GM10266 (cell line): ENCODE results near the gene STK11.

Source experiments
- DNase-seq: peaks from one replicate; pipeline ENCODE4 v3.0.0; 2012; ENCODE audit errors: extremely low spot score
- TF ChIP-seq, protein P1 (sequence below): IDR thresholded peaks from 2 replicates; pipeline ENCODE4 v1.5.1; 2012; ENCODE audit warnings: mild to moderate bottlenecking, low read depth; ENCODE audit not compliant: control insufficient read depth, insufficient read depth; ENCODE audit errors: missing control alignments

Gene STK11

DNA sequence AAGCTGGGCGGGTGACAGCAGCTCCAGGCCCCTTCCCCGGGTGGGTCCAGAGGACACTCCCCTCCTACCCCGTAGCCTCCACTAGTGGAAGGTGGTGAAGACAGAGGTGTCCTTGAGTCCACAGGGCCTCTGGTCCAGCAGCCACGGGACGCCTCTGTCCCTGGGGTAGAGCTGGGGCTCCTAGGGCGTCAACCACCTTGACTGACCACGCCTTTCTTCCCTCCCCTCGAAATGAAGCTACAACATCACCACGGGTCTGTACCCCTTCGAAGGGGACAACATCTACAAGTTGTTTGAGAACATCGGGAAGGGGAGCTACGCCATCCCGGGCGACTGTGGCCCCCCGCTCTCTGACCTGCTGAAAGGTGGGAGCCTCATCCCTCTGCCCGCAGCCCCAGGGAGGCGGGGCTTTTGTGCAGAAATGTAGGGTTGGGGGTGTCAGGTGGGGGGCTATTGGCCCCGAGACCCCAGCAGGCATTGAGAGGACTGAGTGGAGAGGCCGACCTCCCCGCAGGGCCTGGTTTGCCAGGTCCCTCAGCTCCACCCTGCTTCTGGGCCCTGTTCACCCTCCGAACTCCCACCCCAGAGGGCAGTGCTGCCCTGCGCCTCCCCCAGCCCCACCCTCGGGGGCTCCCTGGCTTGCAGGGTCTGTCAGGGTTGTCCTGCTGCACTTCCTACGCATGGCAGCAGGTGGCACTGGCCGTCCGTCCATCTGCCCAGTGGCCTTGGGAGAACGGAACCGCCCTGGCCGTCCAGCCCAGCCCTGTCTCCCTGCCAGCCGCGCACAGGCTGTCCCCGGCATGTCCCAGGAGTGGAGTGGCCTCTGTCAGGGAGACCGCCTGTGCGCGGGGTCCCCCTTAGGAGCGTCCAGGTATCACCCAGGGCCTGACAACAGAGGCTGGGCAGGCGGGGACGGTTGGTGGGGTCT is 15.7 kb downstream of the STK11 start:
- no peak for DNase-seq

DNA sequence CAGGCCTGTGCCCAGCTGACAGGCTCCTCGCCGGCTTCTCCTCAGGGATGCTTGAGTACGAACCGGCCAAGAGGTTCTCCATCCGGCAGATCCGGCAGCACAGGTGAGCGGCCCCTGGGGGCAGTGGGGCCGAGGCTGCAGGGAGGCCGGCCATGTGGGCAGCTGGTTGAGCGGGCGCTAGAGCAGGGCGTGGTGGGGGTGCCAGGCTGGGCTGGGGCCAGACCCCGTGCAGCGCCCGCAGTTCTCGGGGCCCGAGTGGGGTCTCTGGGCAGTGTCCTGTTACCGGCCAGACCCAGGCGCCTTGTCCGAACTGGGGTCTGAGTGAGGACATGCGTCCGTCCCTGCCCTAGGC is 16.3 kb downstream of the STK11 start:
- TF ChIP-seq, protein P1, sequence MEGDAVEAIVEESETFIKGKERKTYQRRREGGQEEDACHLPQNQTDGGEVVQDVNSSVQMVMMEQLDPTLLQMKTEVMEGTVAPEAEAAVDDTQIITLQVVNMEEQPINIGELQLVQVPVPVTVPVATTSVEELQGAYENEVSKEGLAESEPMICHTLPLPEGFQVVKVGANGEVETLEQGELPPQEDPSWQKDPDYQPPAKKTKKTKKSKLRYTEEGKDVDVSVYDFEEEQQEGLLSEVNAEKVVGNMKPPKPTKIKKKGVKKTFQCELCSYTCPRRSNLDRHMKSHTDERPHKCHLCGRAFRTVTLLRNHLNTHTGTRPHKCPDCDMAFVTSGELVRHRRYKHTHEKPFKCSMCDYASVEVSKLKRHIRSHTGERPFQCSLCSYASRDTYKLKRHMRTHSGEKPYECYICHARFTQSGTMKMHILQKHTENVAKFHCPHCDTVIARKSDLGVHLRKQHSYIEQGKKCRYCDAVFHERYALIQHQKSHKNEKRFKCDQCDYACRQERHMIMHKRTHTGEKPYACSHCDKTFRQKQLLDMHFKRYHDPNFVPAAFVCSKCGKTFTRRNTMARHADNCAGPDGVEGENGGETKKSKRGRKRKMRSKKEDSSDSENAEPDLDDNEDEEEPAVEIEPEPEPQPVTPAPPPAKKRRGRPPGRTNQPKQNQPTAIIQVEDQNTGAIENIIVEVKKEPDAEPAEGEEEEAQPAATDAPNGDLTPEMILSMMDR, result no peak
- no peak for DNase-seq

More for the DNA sequence above, 15.7 kb downstream of the STK11 start:
- TF ChIP-seq, protein P1, result peak; percentile 56

DNA sequence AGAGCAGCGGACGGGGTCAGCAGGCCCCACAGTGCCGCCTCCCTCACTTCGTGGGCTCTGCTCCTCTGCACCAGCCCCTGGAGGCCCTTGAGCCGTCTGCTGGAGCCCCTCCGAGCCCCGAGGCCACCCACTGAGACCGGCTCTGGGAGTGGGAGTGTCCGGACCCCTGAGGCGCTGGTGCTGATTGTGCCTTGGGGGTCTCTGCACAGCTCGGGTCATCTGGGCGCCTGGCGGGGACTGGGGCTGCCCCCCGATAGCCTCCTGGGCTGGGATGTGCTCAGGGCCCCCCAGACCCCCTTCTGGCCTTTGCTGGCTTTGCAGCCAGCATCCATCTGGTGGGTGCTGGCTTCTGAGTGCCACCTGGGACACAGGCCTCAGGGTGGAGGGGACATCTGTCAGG is 16.8 kb downstream of the STK11 start:
- TF ChIP-seq, protein P1, result no peak

DNA sequence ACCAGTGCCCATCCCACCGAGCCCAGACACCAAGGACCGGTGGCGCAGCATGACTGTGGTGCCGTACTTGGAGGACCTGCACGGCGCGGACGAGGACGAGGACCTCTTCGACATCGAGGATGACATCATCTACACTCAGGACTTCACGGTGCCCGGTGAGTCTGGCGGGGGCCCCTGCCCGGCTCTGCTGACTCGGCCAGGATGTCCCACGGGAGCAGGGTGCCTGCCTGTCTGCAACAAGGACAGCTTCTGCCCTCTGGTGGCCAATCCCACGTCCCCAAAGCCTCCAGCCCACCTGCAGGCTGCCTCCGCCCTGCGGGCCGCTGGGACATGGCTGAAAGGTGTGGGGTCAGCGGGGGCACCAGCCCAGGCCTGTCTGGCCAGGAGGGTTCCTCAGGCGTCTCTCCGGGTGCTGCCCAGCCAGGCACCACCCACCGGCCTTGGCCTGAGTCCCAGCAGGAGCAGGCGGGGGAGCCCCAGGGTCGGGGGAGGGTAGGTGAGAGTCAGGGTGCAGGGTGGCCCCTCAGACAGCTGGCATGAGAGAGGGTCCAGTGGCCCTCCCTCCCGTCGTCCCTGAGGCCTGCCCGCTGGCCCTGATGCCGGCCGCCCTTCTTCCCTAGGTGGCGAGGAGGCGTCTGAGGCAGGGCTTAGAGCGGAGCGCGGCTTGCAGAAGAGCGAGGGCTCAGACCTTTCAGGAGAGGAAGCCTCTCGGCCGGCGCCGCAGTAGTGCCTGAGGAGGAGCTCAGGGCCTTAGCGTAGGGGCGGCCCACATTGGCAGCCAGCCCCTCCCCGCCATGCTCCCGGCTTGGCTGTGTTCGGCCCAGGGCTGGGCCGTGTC is 17.7 kb downstream of the STK11 start:
- DNase-seq, result peak; percentile 82
- TF ChIP-seq, protein P1, result peak; percentile 55

More for the DNA sequence above, 16.8 kb downstream of the STK11 start:
- DNase-seq, result no peak

DNA sequence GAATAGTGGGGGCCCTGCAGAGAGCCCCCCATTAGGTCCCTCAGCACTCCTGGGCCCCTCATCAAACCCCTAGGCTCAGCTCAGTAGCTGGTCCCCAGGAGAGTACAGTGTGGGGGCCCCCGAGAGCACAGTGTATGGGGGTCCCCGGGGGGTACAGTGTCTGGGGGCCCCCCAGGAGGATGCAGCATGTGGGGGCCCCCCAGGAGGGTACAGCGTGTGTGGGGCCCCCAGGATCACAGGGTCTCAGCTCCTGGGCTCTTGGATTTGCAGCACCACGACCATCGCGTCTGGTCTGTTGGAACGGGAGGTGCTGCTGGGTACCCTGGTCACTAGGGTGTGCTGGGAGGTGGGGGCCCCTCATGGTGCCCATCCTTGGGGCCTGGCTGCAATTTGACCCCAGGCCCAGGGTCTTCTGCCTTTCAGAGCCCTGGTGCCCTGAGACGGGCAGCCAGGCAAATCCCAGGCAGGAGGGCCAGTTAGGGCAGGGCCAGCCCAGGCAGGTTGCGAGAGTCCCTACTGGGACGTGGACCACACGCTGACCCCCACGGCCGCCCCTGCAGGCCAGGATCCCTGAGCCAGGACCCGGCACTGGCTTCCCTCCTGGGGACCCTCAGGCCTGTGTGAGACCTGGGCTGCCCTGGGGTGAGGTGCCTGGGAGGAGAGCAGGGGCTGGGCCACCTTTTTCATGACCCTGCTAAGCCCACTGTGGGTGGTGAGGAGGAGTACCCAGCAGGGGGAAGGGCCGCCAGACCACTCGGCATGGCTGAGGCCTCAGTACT is 18.7 kb downstream of the STK11 start:
- DNase-seq, result no peak
- TF ChIP-seq, protein P1, result no peak

DNA sequence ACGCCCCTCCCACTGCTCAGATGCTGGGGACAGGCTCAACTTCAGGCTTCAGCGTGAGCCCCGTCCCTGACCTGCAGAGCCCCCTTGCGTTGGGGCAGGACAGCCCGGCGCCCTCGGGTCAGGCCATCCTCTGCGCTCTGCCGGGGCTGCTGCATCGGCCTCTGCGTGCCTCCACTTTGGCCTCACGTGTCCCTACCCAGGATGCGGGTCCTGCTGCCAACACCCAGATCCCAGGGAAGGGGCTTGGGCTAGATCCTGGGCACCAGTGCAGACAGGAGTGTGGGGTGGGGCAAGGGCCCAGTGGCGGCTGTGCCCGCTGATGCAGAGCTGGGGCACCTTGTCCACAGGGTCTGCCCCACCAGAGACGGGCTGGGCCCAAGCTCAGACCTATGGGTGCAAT is 19.3 kb downstream of the STK11 start:
- TF ChIP-seq, protein P1, result no peak
- DNase-seq, result no peak
